Mammary epithelial cell (primary cell): ENCODE measurements around the gene PAK6.

Experiments used
- EZH2 ChIP-seq: IDR thresholded peaks from 2 replicates; pipeline ENCODE4 v1.6.1; 2012; ENCODE audit warnings: low read length, inconsistent platforms, borderline replicate concordance
- TF ChIP-seq, protein P1 (sequence below), 2 donors: IDR thresholded peaks in 1 of 2; conservative IDR thresholded peaks in 1 of 2; 2 replicates each; pipeline ENCODE4 v1.5.1; 2011 to 2012; ENCODE audit warnings: inconsistent platforms in 2 of 2, low read length in 2 of 2, mild to moderate bottlenecking in 2 of 2, control low read depth in 1 of 2, low read depth in 1 of 2; ENCODE audit not compliant: insufficient read depth in 1 of 2; ENCODE audit errors: extremely low read depth in 1 of 2

- TF ChIP-seq, protein P1, sequence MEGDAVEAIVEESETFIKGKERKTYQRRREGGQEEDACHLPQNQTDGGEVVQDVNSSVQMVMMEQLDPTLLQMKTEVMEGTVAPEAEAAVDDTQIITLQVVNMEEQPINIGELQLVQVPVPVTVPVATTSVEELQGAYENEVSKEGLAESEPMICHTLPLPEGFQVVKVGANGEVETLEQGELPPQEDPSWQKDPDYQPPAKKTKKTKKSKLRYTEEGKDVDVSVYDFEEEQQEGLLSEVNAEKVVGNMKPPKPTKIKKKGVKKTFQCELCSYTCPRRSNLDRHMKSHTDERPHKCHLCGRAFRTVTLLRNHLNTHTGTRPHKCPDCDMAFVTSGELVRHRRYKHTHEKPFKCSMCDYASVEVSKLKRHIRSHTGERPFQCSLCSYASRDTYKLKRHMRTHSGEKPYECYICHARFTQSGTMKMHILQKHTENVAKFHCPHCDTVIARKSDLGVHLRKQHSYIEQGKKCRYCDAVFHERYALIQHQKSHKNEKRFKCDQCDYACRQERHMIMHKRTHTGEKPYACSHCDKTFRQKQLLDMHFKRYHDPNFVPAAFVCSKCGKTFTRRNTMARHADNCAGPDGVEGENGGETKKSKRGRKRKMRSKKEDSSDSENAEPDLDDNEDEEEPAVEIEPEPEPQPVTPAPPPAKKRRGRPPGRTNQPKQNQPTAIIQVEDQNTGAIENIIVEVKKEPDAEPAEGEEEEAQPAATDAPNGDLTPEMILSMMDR (conservative IDR thresholded peaks at IDR 0.05 in 1 of 2, IDR thresholded peaks at IDR 0.05 in 1 of 2; ENCODE audit: extremely low read depth in 1 of 2, insufficient read depth in 1 of 2, low read depth in 1 of 2, low read length in 2 of 2): no peak
- TF ChIP-seq EZH2: no peak
Measured at GRCh38 chr15:40281057-40281800, 42.4 kb downstream of the PAK6 start.
